K562 (cell line): ENCODE data around the gene ZNF174. TPM values are rescaled to one million over a fixed set of nuclear protein-coding genes. Genes with fewer than 3 reads are reported as not detected.

ENCODE experiments used
- BHLHE40 ChIP-seq: IDR thresholded peaks from 2 replicates; pipeline ENCODE4 v1.6.1; 2011; ENCODE audit warnings: low read length, improper control_type of control experiment
- FOXA3 ChIP-seq, 2 experiments: fragments of 450-650 bp in 1 of 2; sonication (generic) in 1 of 2; formaldehyde crosslinking; IDR thresholded peaks in 1 of 2; conservative IDR thresholded peaks in 1 of 2; 2 replicates each; pipeline versions ENCODE4 v1.4.0 to v1.8.0; 2020 to 2022; ENCODE audit warnings: mild to moderate bottlenecking in 2 of 2, missing genetic modification reagents in 1 of 2
- JUN ChIP-seq, 2 experiments: sonication (generic) in 1 of 2; formaldehyde crosslinking in 1 of 2; IDR thresholded peaks; 2 replicates each; pipeline versions ENCODE4 v1.6.1 to v1.8.0; 2012 to 2022; ENCODE audit warnings: borderline replicate concordance in 2 of 2, mild to moderate bottlenecking in 2 of 2, improper control_type of control experiment in 1 of 2, low read depth in 1 of 2, low read length in 1 of 2, missing genetic modification reagents in 1 of 2
- KDM5B ChIP-seq: fragments of 200-600 bp; sonication (generic); IDR thresholded peaks from 2 replicates; pipeline ENCODE4 v1.6.1; 2012; ENCODE audit warnings: low read depth, mild to moderate bottlenecking, moderate library complexity, low read length, control low read depth, inconsistent platforms; ENCODE audit not compliant: insufficient replicate concordance
- MAZ ChIP-seq, 2 experiments: fragments of 450-650 bp in 1 of 2; sonication (generic) in 1 of 2; formaldehyde crosslinking; IDR thresholded peaks in 1 of 2; conservative IDR thresholded peaks in 1 of 2; 2 replicates each; pipeline versions ENCODE4 v1.4.0 to v1.5.0; 2020; ENCODE audit warnings: mild to moderate bottlenecking in 1 of 2, missing genetic modification reagents in 1 of 2
- MYNN ChIP-seq, 2 experiments: sonication (generic); formaldehyde crosslinking in 1 of 2; IDR thresholded peaks; 2 replicates each; pipeline versions ENCODE4 v1.5.0 to v1.6.1; 2016 to 2020; ENCODE audit warnings: antibody characterized with exemption in 1 of 2, missing genetic modification reagents in 1 of 2
- PHF8 ChIP-seq: fragments of 200-600 bp; sonication (generic); IDR thresholded peaks from 2 replicates; pipeline ENCODE4 v1.6.1; 2012; ENCODE audit warnings: mixed run types, mild to moderate bottlenecking, inconsistent platforms, low read length, moderate library complexity, borderline replicate concordance
- PTRF ChIP-seq: fragments of 450-650 bp; IDR thresholded peaks from 2 replicates; pipeline ENCODE4 v1.6.1; 2016; ENCODE audit warnings: mild to moderate bottlenecking, missing genetic modification characterization, missing compliant biosample characterization
- RHOXF2B ChIP-seq: fragments of 250-450 bp; sonication (Bioruptor Pico); conservative IDR thresholded peaks from 2 replicates; pipeline ENCODE4 v1.5.1; 2021
- SRSF3 ChIP-seq: fragments of 200-400 bp; formaldehyde crosslinking; IDR thresholded peaks from 2 replicates; pipeline ENCODE4 v1.6.1; 2016; ENCODE audit warnings: mild to moderate bottlenecking, low read length, moderate library complexity; ENCODE audit not compliant: insufficient read depth
- TOE1 ChIP-seq, 2 experiments: fragments of 450-650 bp in 1 of 2; sonication (generic) in 1 of 2; formaldehyde crosslinking in 1 of 2; IDR thresholded peaks; 2 replicates each; pipeline versions ENCODE4 v1.7.1 to v1.8.0; 2016 to 2022; ENCODE audit warnings: borderline replicate concordance in 2 of 2, mild to moderate bottlenecking in 2 of 2, antibody characterized with exemption in 1 of 2, inconsistent platforms in 1 of 2, low read depth in 1 of 2, missing genetic modification reagents in 1 of 2, moderate library complexity in 1 of 2
- XRCC5 ChIP-seq: fragments of 200-400 bp; formaldehyde crosslinking; IDR thresholded peaks from 2 replicates; pipeline ENCODE4 v1.6.1; 2017; ENCODE audit warnings: low read depth, mild to moderate bottlenecking, low read length
- ZNF707 ChIP-seq: fragments of 250-450 bp; sonication (Bioruptor Pico); conservative IDR thresholded peaks from 2 replicates; pipeline ENCODE4 v1.8.0; 2022; ENCODE audit warnings: inconsistent platforms, mild to moderate bottlenecking, moderate library complexity
- ZNF766 ChIP-seq: fragments of 200-800 bp; sonication (Bioruptor generic); conservative IDR thresholded peaks from 2 replicates; pipeline ENCODE4 v1.6.1; 2016; ENCODE audit warnings: missing genetic modification characterization, missing compliant biosample characterization
- polyA plus RNA-seq, 8 experiments: library from polyadenylated mRNA; depleted of rRNA in 4 of 8; stranded (reverse) in 5 of 8; unstranded in 3 of 8; fragments of >200 nt; fragmentation: Nextera tagmentation in 2 of 8; fragmentation: Illumina TruSeq in 1 of 8; extraction: Ambion mirVana in 2 of 8; extraction: Trizol in 1 of 8; gene quantifications; 2 replicates each; pipeline versions ENCODE4 v1.2.1 to v1.2.3, GENCODE V29; 2011 to 2014; ENCODE audit warnings: inconsistent platforms in 1 of 8, missing spikeins in 1 of 8
- total RNA-seq, 7 experiments: library from RNA; depleted of rRNA in 6 of 7; stranded (reverse); fragments of >200 nt in 6 of 7; fragmentation: Illumina TruSeq in 2 of 7; extraction: Trizol in 2 of 7; gene quantifications; 2 replicates each; pipeline versions ENCODE4 v1.2.1 to v1.2.3, GENCODE V29; 2011 to 2021; ENCODE audit warnings: low replicate concordance in 1 of 7
- TF ChIP-seq, protein P1 (sequence below): fragments of 450-650 bp; IDR thresholded peaks from 2 replicates; pipeline ENCODE4 v1.6.1; 2016; ENCODE audit warnings: antibody characterized with exemption
- TF ChIP-seq, protein P2 (sequence below), 2 experiments: fragments of 200-800 bp in 1 of 2; sonication (Bioruptor generic) in 1 of 2; sonication (generic) in 1 of 2; formaldehyde crosslinking in 1 of 2; IDR thresholded peaks in 1 of 2; conservative IDR thresholded peaks in 1 of 2; 2 replicates each; pipeline versions ENCODE4 v1.5.0 to v1.6.1; 2016 to 2020; ENCODE audit warnings: missing compliant biosample characterization in 1 of 2, missing genetic modification characterization in 1 of 2, missing genetic modification reagents in 1 of 2
- TF ChIP-seq, protein P3 (sequence below): fragments of 450-650 bp; IDR thresholded peaks from 2 replicates; pipeline ENCODE4 v1.6.1; 2017; ENCODE audit warnings: antibody characterized with exemption, mild to moderate bottlenecking
- TF ChIP-seq, protein P4 (sequence below): IDR thresholded peaks from 2 replicates; pipeline ENCODE4 v1.6.1; 2011; ENCODE audit not compliant: insufficient read length; ENCODE audit errors: extremely low read depth

The ZNF174 gene
- total and polyA plus RNA-seq, 9 of the 15 experiments (the other 6 are each of a cell fraction or from before 2014, with no cell fraction given): 5.1 to 19.1 (median 12.5) TPM

DNA sequence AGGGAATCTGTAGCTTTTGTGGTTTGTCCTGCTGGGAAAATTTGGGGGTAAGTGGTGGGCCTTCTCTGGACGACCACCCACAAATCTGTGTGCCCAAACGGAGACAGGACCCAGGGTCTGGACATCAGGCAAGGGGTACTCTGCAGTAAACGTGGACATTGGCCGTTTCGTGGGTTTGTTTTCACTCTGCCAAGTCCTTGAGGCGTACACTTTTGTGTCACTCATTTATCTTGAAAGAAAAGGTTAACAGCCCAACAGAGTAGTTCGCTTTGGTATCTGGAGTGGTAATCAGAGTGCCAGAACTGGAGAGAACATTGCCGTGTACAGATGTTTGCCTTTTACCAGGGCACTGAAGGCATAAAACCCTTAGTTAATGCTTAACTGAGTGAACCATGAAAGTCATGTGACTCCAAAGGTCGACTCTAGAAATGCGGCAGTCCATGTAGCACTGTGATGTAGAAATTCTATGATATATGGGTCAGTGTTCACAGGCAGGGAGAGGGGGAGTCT is 57.9 kb downstream of the ZNF174 start (continued):
- TF ChIP-seq JUN (IDR thresholded peaks at IDR 0.05; ENCODE audit: borderline replicate concordance, low read depth, low read length) (no peak), JUN (CRISPR knock-in tag; IDR thresholded peaks at IDR 0.05; ENCODE audit: borderline replicate concordance) (no peak), XRCC5 (no peak), ZNF707 (CRISPR knock-in tag) (no peak), PHF8 (no peak), KDM5B (peak; percentile 42), SRSF3 (no peak), ZNF766 (no peak), PTRF (tag) (no peak), MAZ (CRISPR knock-in tag; conservative IDR thresholded peaks at IDR 0.05 in 1 of 2, IDR thresholded peaks at IDR 0.05 in 1 of 2) (no peak), RHOXF2B (no peak), MYNN (IDR thresholded peaks at IDR 0.05) (no peak), MYNN (CRISPR knock-in tag; IDR thresholded peaks at IDR 0.05) (no peak), BHLHE40 (no peak), TOE1 (IDR thresholded peaks at IDR 0.05; ENCODE audit: borderline replicate concordance) (peak; percentile 94), TOE1 (CRISPR knock-in tag; IDR thresholded peaks at IDR 0.05; ENCODE audit: borderline replicate concordance, low read depth) (no peak), FOXA3 (CRISPR knock-in tag; conservative IDR thresholded peaks at IDR 0.05 in 1 of 2, IDR thresholded peaks at IDR 0.05 in 1 of 2) (no peak)
- TF ChIP-seq, protein P1, sequence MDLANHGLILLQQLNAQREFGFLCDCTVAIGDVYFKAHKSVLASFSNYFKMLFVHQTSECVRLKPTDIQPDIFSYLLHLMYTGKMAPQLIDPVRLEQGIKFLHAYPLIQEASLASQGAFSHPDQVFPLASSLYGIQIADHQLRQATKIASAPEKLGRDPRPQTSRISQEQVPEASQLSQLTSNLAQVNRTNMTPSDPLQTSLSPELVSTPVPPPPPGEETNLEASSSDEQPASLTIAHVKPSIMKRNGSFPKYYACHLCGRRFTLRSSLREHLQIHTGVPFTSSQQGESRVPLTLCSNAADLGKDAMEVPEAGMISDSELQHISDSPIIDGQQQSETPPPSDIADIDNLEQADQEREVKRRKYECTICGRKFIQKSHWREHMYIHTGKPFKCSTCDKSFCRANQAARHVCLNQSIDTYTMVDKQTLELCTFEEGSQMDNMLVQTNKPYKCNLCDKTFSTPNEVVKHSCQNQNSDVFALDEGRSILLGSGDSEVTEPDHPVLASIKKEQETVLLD: no peak
- TF ChIP-seq, protein P2, sequence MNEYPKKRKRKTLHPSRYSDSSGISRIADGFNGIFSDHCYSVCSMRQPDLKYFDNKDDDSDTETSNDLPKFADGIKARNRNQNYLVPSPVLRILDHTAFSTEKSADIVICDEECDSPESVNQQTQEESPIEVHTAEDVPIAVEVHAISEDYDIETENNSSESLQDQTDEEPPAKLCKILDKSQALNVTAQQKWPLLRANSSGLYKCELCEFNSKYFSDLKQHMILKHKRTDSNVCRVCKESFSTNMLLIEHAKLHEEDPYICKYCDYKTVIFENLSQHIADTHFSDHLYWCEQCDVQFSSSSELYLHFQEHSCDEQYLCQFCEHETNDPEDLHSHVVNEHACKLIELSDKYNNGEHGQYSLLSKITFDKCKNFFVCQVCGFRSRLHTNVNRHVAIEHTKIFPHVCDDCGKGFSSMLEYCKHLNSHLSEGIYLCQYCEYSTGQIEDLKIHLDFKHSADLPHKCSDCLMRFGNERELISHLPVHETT (CRISPR knock-in tag; conservative IDR thresholded peaks at IDR 0.05 in 1 of 2, IDR thresholded peaks at IDR 0.05 in 1 of 2): no peak
- TF ChIP-seq, protein P3, sequence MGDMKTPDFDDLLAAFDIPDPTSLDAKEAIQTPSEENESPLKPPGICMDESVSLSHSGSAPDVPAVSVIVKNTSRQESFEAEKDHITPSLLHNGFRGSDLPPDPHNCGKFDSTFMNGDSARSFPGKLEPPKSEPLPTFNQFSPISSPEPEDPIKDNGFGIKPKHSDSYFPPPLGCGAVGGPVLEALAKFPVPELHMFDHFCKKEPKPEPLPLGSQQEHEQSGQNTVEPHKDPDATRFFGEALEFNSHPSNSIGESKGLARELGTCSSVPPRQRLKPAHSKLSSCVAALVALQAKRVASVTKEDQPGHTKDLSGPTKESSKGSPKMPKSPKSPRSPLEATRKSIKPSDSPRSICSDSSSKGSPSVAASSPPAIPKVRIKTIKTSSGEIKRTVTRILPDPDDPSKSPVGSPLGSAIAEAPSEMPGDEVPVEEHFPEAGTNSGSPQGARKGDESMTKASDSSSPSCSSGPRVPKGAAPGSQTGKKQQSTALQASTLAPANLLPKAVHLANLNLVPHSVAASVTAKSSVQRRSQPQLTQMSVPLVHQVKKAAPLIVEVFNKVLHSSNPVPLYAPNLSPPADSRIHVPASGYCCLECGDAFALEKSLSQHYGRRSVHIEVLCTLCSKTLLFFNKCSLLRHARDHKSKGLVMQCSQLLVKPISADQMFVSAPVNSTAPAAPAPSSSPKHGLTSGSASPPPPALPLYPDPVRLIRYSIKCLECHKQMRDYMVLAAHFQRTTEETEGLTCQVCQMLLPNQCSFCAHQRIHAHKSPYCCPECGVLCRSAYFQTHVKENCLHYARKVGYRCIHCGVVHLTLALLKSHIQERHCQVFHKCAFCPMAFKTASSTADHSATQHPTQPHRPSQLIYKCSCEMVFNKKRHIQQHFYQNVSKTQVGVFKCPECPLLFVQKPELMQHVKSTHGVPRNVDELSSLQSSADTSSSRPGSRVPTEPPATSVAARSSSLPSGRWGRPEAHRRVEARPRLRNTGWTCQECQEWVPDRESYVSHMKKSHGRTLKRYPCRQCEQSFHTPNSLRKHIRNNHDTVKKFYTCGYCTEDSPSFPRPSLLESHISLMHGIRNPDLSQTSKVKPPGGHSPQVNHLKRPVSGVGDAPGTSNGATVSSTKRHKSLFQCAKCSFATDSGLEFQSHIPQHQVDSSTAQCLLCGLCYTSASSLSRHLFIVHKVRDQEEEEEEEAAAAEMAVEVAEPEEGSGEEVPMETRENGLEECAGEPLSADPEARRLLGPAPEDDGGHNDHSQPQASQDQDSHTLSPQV: no peak
- TF ChIP-seq, protein P4, sequence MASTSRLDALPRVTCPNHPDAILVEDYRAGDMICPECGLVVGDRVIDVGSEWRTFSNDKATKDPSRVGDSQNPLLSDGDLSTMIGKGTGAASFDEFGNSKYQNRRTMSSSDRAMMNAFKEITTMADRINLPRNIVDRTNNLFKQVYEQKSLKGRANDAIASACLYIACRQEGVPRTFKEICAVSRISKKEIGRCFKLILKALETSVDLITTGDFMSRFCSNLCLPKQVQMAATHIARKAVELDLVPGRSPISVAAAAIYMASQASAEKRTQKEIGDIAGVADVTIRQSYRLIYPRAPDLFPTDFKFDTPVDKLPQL: no peak
